Mononuclear cell (primary cell): Measurements from ENCODE around the gene ATXN2. TPM values are rescaled to one million over a fixed set of nuclear protein-coding genes. Genes with fewer than 3 reads are reported as not detected.
"Not testable (repeated sequence)": the region's sequence is repeated elsewhere in the genome, so short reads cannot be mapped to it uniquely, and the experiment has no call there.

Experiments used
- H3K27me3 ChIP-seq: 2 replicates; pipeline ENCODE4 v1.6.0; 2011; ENCODE audit warnings: low read length, control low read depth; ENCODE audit not compliant: insufficient read depth
- H3K4me1 ChIP-seq: 2 replicates; pipeline ENCODE4 v1.5.1; 2011; ENCODE audit warnings: mild to moderate bottlenecking, low read length, control low read depth; ENCODE audit not compliant: insufficient read depth
- H3K4me3 ChIP-seq: 2 replicates; pipeline ENCODE4 v1.5.1; 2011; ENCODE audit warnings: mild to moderate bottlenecking, low read length, moderate library complexity
- H3K9me3 ChIP-seq: 2 replicates; pipeline ENCODE4 v1.5.1; 2011; ENCODE audit warnings: low read depth, mild to moderate bottlenecking, control low read depth, low read length
- total RNA-seq: library from RNA; depleted of rRNA; stranded (reverse); fragments of >200 nt; gene quantifications from one replicate; pipeline ENCODE4 v1.2.3, GENCODE V29; 2012

The ATXN2 gene
- total RNA-seq, 1 donor = 10.0 TPM

GRCh38 chr12:111588010-111588409 is 11.1 kb downstream of the ATXN2 start:
- Histone ChIP-seq H3K27me3 (no peaks in the 10 kb centered on the region), H3K4me3 (no peak overlapping the region), H3K9me3 (no peaks in the 10 kb centered on the region), H3K4me1 (no peaks in the 10 kb centered on the region)

GRCh38 chr12:111586986-111587385 is 12.1 kb downstream of the ATXN2 start:
- no peaks in the 10 kb centered on the region for H3K9me3 ChIP-seq
- no peaks in the 10 kb centered on the region for H3K4me1 ChIP-seq
- no peak overlapping the region for H3K4me3 ChIP-seq
- H3K27me3 ChIP-seq = no peaks in the 10 kb centered on the region

- Histone ChIP-seq H3K4me1 (no peaks in the 10 kb centered on the region), H3K9me3 (no peaks in the 10 kb centered on the region), H3K27me3 (no peaks in the 10 kb centered on the region), H3K4me3 (no peak overlapping the region)
Measured at GRCh38 chr12:111585690-111586089, 13.4 kb downstream of the ATXN2 start.

GRCh38 chr12:111584959-111585358 is 14.2 kb downstream of the ATXN2 start:
- no peak overlapping the region for H3K4me3 ChIP-seq
- H3K9me3 ChIP-seq = no peaks in the 10 kb centered on the region
- no peaks in the 10 kb centered on the region for H3K27me3 ChIP-seq
- no peaks in the 10 kb centered on the region for H3K4me1 ChIP-seq

- not testable (repeated sequence) for H3K9me3 ChIP-seq, H3K4me1 ChIP-seq, H3K27me3 ChIP-seq, H3K4me3 ChIP-seq
Measured at GRCh38 chr12:111583506-111583905, 15.6 kb downstream of the ATXN2 start.

GRCh38 chr12:111582133-111582747 is 16.9 kb downstream of the ATXN2 start:
- Histone ChIP-seq H3K9me3 (no peaks in the 10 kb centered on the region), H3K4me3 (no peak overlapping the region), H3K27me3 (no peaks in the 10 kb centered on the region), H3K4me1 (peaks cover 4% of the 10 kb centered on the region)

GRCh38 chr12:111581434-111582132 is 17.5 kb downstream of the ATXN2 start:
- H3K4me1 ChIP-seq = peaks cover 4% of the 10 kb centered on the region
- H3K4me3 ChIP-seq = no peak overlapping the region

GRCh38 chr12:111580737-111581136 is 18.4 kb downstream of the ATXN2 start:
- Histone ChIP-seq H3K27me3 (no peaks in the 10 kb centered on the region), H3K4me1 (peaks cover 4% of the 10 kb centered on the region), H3K9me3 (no peaks in the 10 kb centered on the region), H3K4me3 (no peak overlapping the region)

More at GRCh38 chr12:111581434-111582132, 17.5 kb downstream of the ATXN2 start:
- Histone ChIP-seq H3K27me3 (no peaks in the 10 kb centered on the region), H3K9me3 (no peaks in the 10 kb centered on the region)

- Histone ChIP-seq H3K4me1 (peaks cover 4% of the 10 kb centered on the region), H3K27me3 (no peaks in the 10 kb centered on the region), H3K4me3 (no peak overlapping the region), H3K9me3 (no peaks in the 10 kb centered on the region)
Measured at GRCh38 chr12:111580119-111580425, 19.0 kb downstream of the ATXN2 start.

GRCh38 chr12:111578971-111579340 is 20.2 kb downstream of the ATXN2 start:
- no peaks in the 10 kb centered on the region for H3K9me3 ChIP-seq
- H3K4me1 ChIP-seq = peaks cover 4% of the 10 kb centered on the region
- no peak overlapping the region for H3K4me3 ChIP-seq
- H3K27me3 ChIP-seq = no peaks in the 10 kb centered on the region

GRCh38 chr12:111578276-111578970 is 20.7 kb downstream of the ATXN2 start:
- H3K9me3 ChIP-seq = no peaks in the 10 kb centered on the region
- H3K27me3 ChIP-seq = no peaks in the 10 kb centered on the region
- peaks cover 6% of the 10 kb centered on the region for H3K4me1 ChIP-seq
- no peak overlapping the region for H3K4me3 ChIP-seq

GRCh38 chr12:111574797-111575443 is 24.2 kb downstream of the ATXN2 start:
- Histone ChIP-seq H3K4me1 (peaks cover 9% of the 10 kb centered on the region), H3K9me3 (no peaks in the 10 kb centered on the region), H3K27me3 (no peaks in the 10 kb centered on the region), H3K4me3 (no peak overlapping the region)

- Histone ChIP-seq H3K4me3 (no peak overlapping the region), H3K9me3 (no peaks in the 10 kb centered on the region), H3K4me1 (peaks cover 9% of the 10 kb centered on the region), H3K27me3 (no peaks in the 10 kb centered on the region)
Measured at GRCh38 chr12:111573476-111573875, 25.6 kb downstream of the ATXN2 start.

GRCh38 chr12:111570084-111570961 is 28.8 kb downstream of the ATXN2 start:
- Histone ChIP-seq H3K4me3 (no peak overlapping the region), H3K9me3 (no peaks in the 10 kb centered on the region), H3K4me1 (peaks cover 5% of the 10 kb centered on the region), H3K27me3 (no peaks in the 10 kb centered on the region)
